ENCODE data around the gene BMPR2.
"Not testable (repeated sequence)": the region's sequence is repeated elsewhere in the genome, so short reads cannot be mapped to it uniquely, and the experiment has no call there.

The BMPR2 gene

GRCh38 chr2:202455114-202455513, 79.0 kb downstream of the BMPR2 start:
- DNase-seq: no peak

- DNase-seq: no peak
Observed at GRCh38 chr2:202460119-202460518, 84.0 kb downstream of the BMPR2 start.

GRCh38 chr2:202479090-202479489, 103.0 kb downstream of the BMPR2 start:
- no peak for DNase-seq

GRCh38 chr2:202479610-202480009, 103.5 kb downstream of the BMPR2 start:
- DNase-seq: no peak

- DNase-seq: no peak
Observed at GRCh38 chr2:202486351-202486750, 110.2 kb downstream of the BMPR2 start.

- no peak for DNase-seq
Observed at GRCh38 chr2:202488671-202489070, 112.5 kb downstream of the BMPR2 start.

GRCh38 chr2:202490479-202490878, 114.4 kb downstream of the BMPR2 start:
- no peak for DNase-seq

GRCh38 chr2:202491514-202491913, 115.4 kb downstream of the BMPR2 start:
- DNase-seq: no peak

GRCh38 chr2:202494300-202495229, 118.4 kb downstream of the BMPR2 start:
- DNase-seq: no peak

GRCh38 chr2:202495230-202495604, 119.1 kb downstream of the BMPR2 start:
- DNase-seq: no peak

- DNase-seq: not testable (repeated sequence)
Observed at GRCh38 chr2:202496835-202497472, 120.8 kb downstream of the BMPR2 start.

- DNase-seq: not testable (repeated sequence)
Observed at GRCh38 chr2:202497473-202497866, 121.3 kb downstream of the BMPR2 start.

- not testable (repeated sequence) for DNase-seq
Observed at GRCh38 chr2:202499841-202500240, 123.7 kb downstream of the BMPR2 start.

- DNase-seq: not testable (repeated sequence)
Observed at GRCh38 chr2:202503276-202503675, 127.1 kb downstream of the BMPR2 start.

GRCh38 chr2:202508686-202509085, 132.6 kb downstream of the BMPR2 start:
- DNase-seq: no peak

- no peak for DNase-seq
Observed at GRCh38 chr2:202510911-202511310, 134.8 kb downstream of the BMPR2 start.

- no peak for DNase-seq
Observed at GRCh38 chr2:202512176-202512575, 136.0 kb downstream of the BMPR2 start.

- DNase-seq: no peak
Observed at GRCh38 chr2:202514732-202515131, 138.6 kb downstream of the BMPR2 start.

GRCh38 chr2:202519453-202519852, 143.3 kb downstream of the BMPR2 start:
- no peak for DNase-seq

- DNase-seq: no peak
Observed at GRCh38 chr2:202521470-202521869, 145.3 kb downstream of the BMPR2 start.

GRCh38 chr2:202529389-202529788, 153.3 kb downstream of the BMPR2 start:
- no peak for DNase-seq

GRCh38 chr2:202530038-202530437, 153.9 kb downstream of the BMPR2 start:
- no peak for DNase-seq

- DNase-seq: not testable (repeated sequence)
Observed at GRCh38 chr2:202535290-202535689, 159.2 kb downstream of the BMPR2 start.

- DNase-seq: no peak
Observed at GRCh38 chr2:202541137-202541536, 165.0 kb downstream of the BMPR2 start.

Data from activated T-cell treated with anti-CD3 and anti-CD28 coated beads for 4 hours (primary cell).